ENCODE data around the gene YWHAH. TPM values are rescaled to one million over a fixed set of nuclear protein-coding genes. Genes with fewer than 3 reads are reported as not detected.

The YWHAH gene
- total and polyA plus RNA-seq, 5 experiments from 2014 or later = 25.1 to 44.4 (median 30.9) TPM

- Mint-ChIP-seq H3K27ac (peak overlapping the region; percentile 51 to 92 (median 84)), H3K4me3 (peak overlapping the region in 9 of 10 donors; percentile 49 to 80 (median 63)), H3K27me3 (no peaks in the 10 kb centered on the region), H3K4me1 (peaks cover 37 to 72% (median 68%) of the 10 kb centered on the region in 4 donors), H3K36me3 (peaks cover 0 to 3% (median 2%) of the 10 kb centered on the region in 3 donors), H3K9me3 (no peaks in the 10 kb centered on the region)
- peak in 5 of 10 donors; percentile 9 to 41 (median 29) for DNase-seq
- POLR2A ChIA-PET = interaction anchor here (0.6 to 2.9 kb wide), 3 partner anchors 11 to 681 kb away, joined by 3 to 10 read pairs (median 3); no protein-coding TSS in a partner anchor
- ATAC-seq = peak; percentile 84 to 91
Measured at GRCh38 chr22:31956360-31956759, 12.0 kb downstream of the YWHAH start.

- Mint-ChIP-seq H3K4me1 (peaks cover 34 to 59% (median 55%) of the 10 kb centered on the region in 4 donors), H3K36me3 (peaks cover 0 to 3% (median 2%) of the 10 kb centered on the region in 3 donors), H3K27ac (peak overlapping the region in 8 of 10 donors; percentile 27 to 84 (median 64)), H3K4me3 (peak overlapping the region in 5 of 10 donors; percentile 24 to 58 (median 33)), H3K27me3 (no peaks in the 10 kb centered on the region), H3K9me3 (no peaks in the 10 kb centered on the region)
- no peak for DNase-seq
- POLR2A ChIA-PET = interaction anchor here (0.6 to 1.4 kb wide), 2 partner anchors 281 to 689 kb away, joined by 4 to 5 read pairs; no protein-coding TSS in a partner anchor
- ATAC-seq = no peak
Measured at GRCh38 chr22:31957970-31958594, 13.7 kb downstream of the YWHAH start.

DNA sequence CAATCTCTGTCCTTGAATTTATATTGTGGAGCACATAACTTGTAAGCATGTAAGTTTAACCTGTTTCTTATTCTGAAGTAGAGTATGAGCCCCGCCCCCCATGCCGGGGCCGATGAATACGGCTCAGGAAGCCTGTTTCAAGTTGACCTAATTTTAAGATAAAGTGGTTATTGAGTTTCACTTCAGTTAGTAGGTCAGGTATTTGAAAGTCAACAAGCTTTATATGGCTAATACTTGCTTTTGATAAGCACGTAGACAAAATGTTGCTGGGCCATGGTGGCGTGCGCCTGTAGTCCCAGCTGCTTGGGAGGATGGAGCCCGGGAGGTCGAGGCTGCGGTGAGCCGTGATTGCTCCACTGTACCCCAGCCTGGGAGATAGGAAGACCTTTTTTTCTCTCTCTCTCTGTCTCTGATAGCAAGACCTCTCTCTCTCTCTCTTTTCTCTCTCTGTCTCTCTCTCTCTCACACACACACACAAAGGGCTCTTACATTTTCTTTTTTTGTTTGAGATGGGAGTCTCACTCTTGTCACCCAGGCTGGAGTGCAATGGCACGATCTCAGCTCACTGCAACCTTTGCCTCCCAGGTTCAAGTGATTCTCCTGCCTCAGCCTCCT lies 14.4 kb downstream of the YWHAH start:
- no peaks in the 10 kb centered on the region for H3K27me3 Mint-ChIP-seq
- peak overlapping the region in 9 of 10 donors; percentile 6 to 85 (median 58) for H3K27ac Mint-ChIP-seq
- H3K4me1 Mint-ChIP-seq = peaks cover 29 to 52% (median 49%) of the 10 kb centered on the region in 4 donors
- no peak for DNase-seq
- peaks cover 0 to 3% (median 2%) of the 10 kb centered on the region in 3 donors for H3K36me3 Mint-ChIP-seq
- H3K4me3 Mint-ChIP-seq = peak overlapping the region in 6 of 10 donors; percentile 10 to 58 (median 30)
- no peak for ATAC-seq
- H3K9me3 Mint-ChIP-seq = no peaks in the 10 kb centered on the region
- POLR2A ChIA-PET = no interaction called here

GRCh38 chr22:31960767-31961166 lies 16.4 kb downstream of the YWHAH start:
- no peak for DNase-seq

DNA sequence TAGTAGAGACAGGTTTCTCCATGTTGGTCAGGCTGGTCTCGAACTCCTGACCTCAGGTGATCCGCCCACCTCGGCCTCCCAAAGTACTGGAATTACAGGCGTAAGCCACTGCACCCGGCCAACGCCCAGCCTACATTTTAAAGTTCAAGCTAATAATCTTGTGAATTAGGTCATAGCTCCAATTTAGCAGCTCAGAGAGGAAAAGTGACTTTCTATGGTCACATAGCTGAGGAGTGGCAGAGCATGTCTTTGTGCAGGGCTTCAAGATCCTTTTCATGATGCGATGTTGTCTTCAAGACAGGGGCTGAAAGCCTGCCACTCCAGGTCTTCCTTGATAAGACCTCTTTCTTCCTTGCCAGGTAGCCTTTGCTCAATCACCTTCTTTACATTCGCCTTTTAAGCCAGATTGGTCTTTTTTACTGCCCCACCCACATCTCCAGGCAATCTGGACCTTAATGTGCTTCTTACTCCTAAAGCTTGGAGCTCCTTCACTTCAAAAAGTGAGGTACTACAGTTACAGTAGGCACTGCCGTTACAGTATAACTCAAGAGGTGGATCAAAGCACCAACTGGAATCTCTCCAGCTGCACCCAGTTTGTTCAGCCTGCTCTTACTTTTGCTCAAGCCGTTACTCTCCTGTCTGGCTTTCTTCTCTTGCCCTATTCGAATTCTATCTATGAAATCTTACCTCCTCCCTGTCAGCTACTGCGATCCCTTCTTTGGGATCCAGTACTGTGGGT lies 18.2 kb downstream of the YWHAH start:
- Mint-ChIP-seq H3K4me3 (no peak overlapping the region), H3K4me1 (peaks cover 7 to 16% (median 13%) of the 10 kb centered on the region in 4 donors), H3K27me3 (peaks cover 0 to 3% (median 0%) of the 10 kb centered on the region in 5 donors), H3K9me3 (no peaks in the 10 kb centered on the region), H3K27ac (peak overlapping the region in 1 of 10 donors; percentile 24), H3K36me3 (peaks cover 0 to 3% (median 0%) of the 10 kb centered on the region in 3 donors)
- ATAC-seq (no peak), DNase-seq (no peak)
- POLR2A ChIA-PET = interaction anchor here (0.7 kb wide), 1 partner anchor 123 kb away, joined by 4 read pairs; no protein-coding TSS in a partner anchor

More at GRCh38 chr22:31960767-31961166, 16.4 kb downstream of the YWHAH start:
- Mint-ChIP-seq H3K4me1 (peaks cover 17 to 33% (median 31%) of the 10 kb centered on the region in 4 donors), H3K4me3 (no peak overlapping the region), H3K27me3 (peaks cover 0 to 3% (median 0%) of the 10 kb centered on the region in 5 donors), H3K27ac (no peak overlapping the region), H3K36me3 (peaks cover 0 to 3% (median 2%) of the 10 kb centered on the region in 3 donors), H3K9me3 (no peaks in the 10 kb centered on the region)
- POLR2A ChIA-PET = no interaction called here
- ATAC-seq = no peak

- peak overlapping the region in 1 of 10 donors; percentile 15 for H3K27ac Mint-ChIP-seq
- H3K4me1 Mint-ChIP-seq = peaks cover 8 to 15% (median 10%) of the 10 kb centered on the region in 4 donors
- no peak overlapping the region for H3K4me3 Mint-ChIP-seq
Measured at GRCh38 chr22:31968022-31968421, 23.7 kb downstream of the YWHAH start.

GRCh38 chr22:31969789-31970489 lies 25.6 kb downstream of the YWHAH start:
- POLR2A ChIA-PET = interaction anchor here (0.5 to 1.8 kb wide), 3 partner anchors 14 to 308 kb away, joined by 3 to 10 read pairs (median 3); partner anchors contain the start of gene PISD
- ATAC-seq (peak; percentile 79 to 84), DNase-seq (peak; percentile 36 to 78 (median 54))
- Mint-ChIP-seq H3K4me1 (peaks cover 8 to 15% (median 10%) of the 10 kb centered on the region in 4 donors), H3K4me3 (peak overlapping the region; percentile 77 to 87 (median 83)), H3K9me3 (no peaks in the 10 kb centered on the region), H3K36me3 (no peaks in the 10 kb centered on the region), H3K27ac (peak overlapping the region in 6 of 10 donors; percentile 48 to 87 (median 73)), H3K27me3 (peaks cover 0 to 3% (median 0%) of the 10 kb centered on the region in 5 donors)

More at GRCh38 chr22:31968022-31968421, 23.7 kb downstream of the YWHAH start:
- ATAC-seq (no peak), DNase-seq (no peak)
- Mint-ChIP-seq H3K9me3 (no peaks in the 10 kb centered on the region), H3K27me3 (peaks cover 0 to 3% (median 0%) of the 10 kb centered on the region in 5 donors), H3K36me3 (no peaks in the 10 kb centered on the region)
- POLR2A ChIA-PET = interaction anchor here (0.7 kb wide), 1 partner anchor 297 kb away, joined by 3 read pairs; no protein-coding TSS in a partner anchor

DNA sequence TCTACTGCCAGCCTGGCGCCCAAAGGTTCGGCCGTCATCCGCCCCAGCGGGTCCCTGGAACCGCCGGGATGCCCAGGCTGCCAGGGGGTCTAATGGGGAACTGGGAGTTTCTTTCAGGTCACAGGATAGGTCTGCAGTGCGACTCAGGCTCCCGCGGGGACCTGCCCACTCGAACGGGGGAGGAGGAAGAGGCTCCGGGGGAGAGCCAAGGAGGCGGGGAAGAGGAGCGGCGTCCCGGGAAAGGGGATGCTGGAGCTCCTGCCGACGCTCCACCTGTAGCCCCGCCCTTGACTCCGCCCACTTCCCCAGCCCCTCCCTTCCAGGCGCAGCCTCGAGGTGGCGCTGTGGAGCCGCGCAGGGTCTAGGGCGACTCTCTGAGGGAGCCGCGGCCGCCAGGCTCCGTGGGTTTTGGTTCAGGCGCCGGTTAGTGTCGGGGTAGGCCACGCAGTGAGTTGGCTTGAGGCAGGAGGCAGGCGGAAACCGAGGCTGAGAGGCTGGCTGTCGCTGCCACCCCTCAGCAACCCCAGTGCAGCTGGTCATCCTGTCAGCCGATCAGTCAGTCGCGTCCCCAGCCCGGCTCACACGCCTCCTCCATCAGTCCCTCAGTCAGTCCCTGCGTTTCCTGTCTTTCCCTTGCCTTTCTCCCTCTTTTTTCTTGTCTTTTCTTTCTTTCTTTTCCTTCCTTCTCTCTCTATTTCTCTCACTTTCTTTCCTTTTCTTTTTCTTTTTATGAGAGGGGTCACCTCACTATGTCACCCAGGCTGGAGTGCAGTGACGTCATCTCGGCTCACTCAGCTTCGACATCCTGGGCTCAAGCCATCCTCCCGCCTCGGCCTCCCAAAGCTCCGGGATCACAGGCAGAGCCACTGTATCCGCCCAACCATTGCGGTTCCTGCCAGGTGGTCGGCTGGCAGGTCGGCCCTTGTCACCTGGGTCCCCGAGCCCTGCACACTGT lies 26.4 kb downstream of the YWHAH start:
- peak; percentile 93 to 94 for ATAC-seq
- H3K36me3 Mint-ChIP-seq = no peaks in the 10 kb centered on the region
- peak; percentile 72 to 97 (median 88) for DNase-seq
- no peaks in the 10 kb centered on the region for H3K9me3 Mint-ChIP-seq
- POLR2A ChIA-PET = interaction anchor here (0.5 to 1.8 kb wide), 3 partner anchors 15 to 309 kb away, joined by 3 to 10 read pairs (median 3); partner anchors contain the start of gene PISD
- H3K27ac Mint-ChIP-seq = peak overlapping the region in 9 of 10 donors; percentile 37 to 87 (median 63)
- peak overlapping the region; percentile 77 to 87 (median 83) for H3K4me3 Mint-ChIP-seq
- H3K4me1 Mint-ChIP-seq = peaks cover 8 to 15% (median 10%) of the 10 kb centered on the region in 4 donors
- peaks cover 0 to 2% (median 0%) of the 10 kb centered on the region in 5 donors for H3K27me3 Mint-ChIP-seq

- Mint-ChIP-seq H3K27ac (peak overlapping the region in 2 of 10 donors; percentile 15 to 34), H3K27me3 (no peaks in the 10 kb centered on the region), H3K4me1 (peaks cover 10 to 19% (median 11%) of the 10 kb centered on the region in 4 donors), H3K36me3 (no peaks in the 10 kb centered on the region), H3K9me3 (no peaks in the 10 kb centered on the region), H3K4me3 (no peak overlapping the region)
- POLR2A ChIA-PET = no interaction called here
- DNase-seq (no peak), ATAC-seq (no peak)
Measured at GRCh38 chr22:31972180-31972579, 27.8 kb downstream of the YWHAH start.

- peak overlapping the region in 1 of 10 donors; percentile 53 for H3K27ac Mint-ChIP-seq
- peaks cover 11 to 22% (median 14%) of the 10 kb centered on the region in 4 donors for H3K4me1 Mint-ChIP-seq
- ATAC-seq = no peak
- no peaks in the 10 kb centered on the region for H3K36me3 Mint-ChIP-seq
- H3K9me3 Mint-ChIP-seq = no peaks in the 10 kb centered on the region
- no peaks in the 10 kb centered on the region for H3K27me3 Mint-ChIP-seq
- H3K4me3 Mint-ChIP-seq = no peak overlapping the region
- POLR2A ChIA-PET = interaction anchor here (0.5 kb wide), 1 partner anchor 17 kb away, joined by 3 read pairs; no protein-coding TSS in a partner anchor
- no peak for DNase-seq
Measured at GRCh38 chr22:31973739-31974138, 29.4 kb downstream of the YWHAH start.

Measured in naive thymus-derived CD8-positive, alpha-beta T cell (primary cell).